Activated CD4-positive, alpha-beta memory T cell treated with anti-CD3 and anti-CD28 coated beads for 36 hours (primary cell): ENCODE measurements around the gene HCN2. TPM values are rescaled to one million over a fixed set of nuclear protein-coding genes. Genes with fewer than 3 reads are reported as not detected.
"Not testable (repeated sequence)": the region's sequence is repeated elsewhere in the genome, so short reads cannot be mapped to it uniquely, and the experiment has no call there.

ENCODE experiments used
- CTCF ChIA-PET: fragments of 350-600 bp; sonication (Branson Sonifier 250); formaldehyde crosslinking; loops from one replicate; lab custom pipeline; 2021; ENCODE audit warnings: antibody characterized with exemption, inconsistent platforms; lab: Charles Lee
- POLR2A ChIA-PET: fragments of 350-600 bp; sonication (Branson Sonifier 250); formaldehyde crosslinking; loops from one replicate; lab custom pipeline; 2021; ENCODE audit warnings: antibody characterized with exemption; lab: Charles Lee
- DNase-seq: peaks from one replicate; pipeline ENCODE4 v3.0.0-alpha.2; 2020
- H3K27ac Mint-ChIP-seq: one replicate; pipeline ENCODE4 v1.8.0; 2021; ENCODE audit warnings: mixed read lengths
- H3K27me3 Mint-ChIP-seq: one replicate; pipeline ENCODE4 v1.8.0; 2021; ENCODE audit warnings: mixed read lengths
- H3K36me3 Mint-ChIP-seq: one replicate; pipeline ENCODE4 v1.8.0; 2021; ENCODE audit warnings: mixed read lengths
- H3K4me1 Mint-ChIP-seq: one replicate; pipeline ENCODE4 v1.8.0; 2021; ENCODE audit warnings: low read depth, mixed read lengths
- H3K4me3 Mint-ChIP-seq: one replicate; pipeline ENCODE4 v1.8.0; 2021; ENCODE audit warnings: mild to moderate bottlenecking, mixed read lengths
- H3K9me3 Mint-ChIP-seq: one replicate; pipeline ENCODE4 v1.8.0; 2021; ENCODE audit warnings: mixed read lengths
- intact Hi-C: fragments of 100-400 bp; cut with micrococcal nuclease; formaldehyde crosslinking; loops from one replicate; pipeline ENCODE4 v1.15.1; 2023
- total RNA-seq, 2 experiments: library from RNA; stranded (reverse); gene quantifications; one replicate each; pipeline ENCODE4 v1.2.3, GENCODE V29; 2021

HCN2 gene
- total RNA-seq, 2 experiments from 2014 or later, result 1.00 to 1.0 TPM

GRCh38 chr19:619286-620002 is 29.8 kb downstream of the HCN2 start:
- Mint-ChIP-seq H3K4me1 (peaks cover 3% of the 10 kb centered on the region), H3K27me3 (no peaks in the 10 kb centered on the region), H3K4me3 (no peak overlapping the region), H3K9me3 (no peaks in the 10 kb centered on the region), H3K27ac (no peak overlapping the region), H3K36me3 (peaks cover 21% of the 10 kb centered on the region)
- ChIA-PET POLR2A (no interaction called here), CTCF (no interaction called here)
- intact Hi-C loops, result no loop called here
- DNase-seq, result no peak

- ChIA-PET CTCF (no interaction called here), POLR2A (no interaction called here)
- H3K9me3 Mint-ChIP-seq, result no peaks in the 10 kb centered on the region
Observed at GRCh38 chr19:620166-620862, 30.6 kb downstream of the HCN2 start.

GRCh38 chr19:621191-621590 is 31.5 kb downstream of the HCN2 start:
- CTCF ChIA-PET, H3K9me3 Mint-ChIP-seq, H3K4me3 Mint-ChIP-seq, DNase-seq, POLR2A ChIA-PET, intact Hi-C loops, H3K27me3 Mint-ChIP-seq, H3K4me1 Mint-ChIP-seq, H3K27ac Mint-ChIP-seq: not testable (repeated sequence)
- peaks cover 13% of the 10 kb centered on the region for H3K36me3 Mint-ChIP-seq

More at GRCh38 chr19:620166-620862, 30.6 kb downstream of the HCN2 start:
- Mint-ChIP-seq H3K27me3 (no peaks in the 10 kb centered on the region), H3K27ac (no peak overlapping the region), H3K36me3 (peaks cover 15% of the 10 kb centered on the region), H3K4me1 (peaks cover 3% of the 10 kb centered on the region), H3K4me3 (no peak overlapping the region)
- intact Hi-C loops, result no loop called here
- no peak for DNase-seq

GRCh38 chr19:621819-622218 is 32.1 kb downstream of the HCN2 start:
- DNase-seq, result no peak
- Mint-ChIP-seq H3K9me3 (no peaks in the 10 kb centered on the region), H3K27ac (no peak overlapping the region), H3K36me3 (peaks cover 14% of the 10 kb centered on the region), H3K27me3 (no peaks in the 10 kb centered on the region), H3K4me3 (no peak overlapping the region), H3K4me1 (no peaks in the 10 kb centered on the region)
- intact Hi-C loops, result no loop called here
- POLR2A ChIA-PET, result no interaction called here
- CTCF ChIA-PET, result no interaction called here

GRCh38 chr19:622666-623065 is 33.0 kb downstream of the HCN2 start:
- no peak overlapping the region for H3K27ac Mint-ChIP-seq
- no peaks in the 10 kb centered on the region for H3K9me3 Mint-ChIP-seq
- no peak overlapping the region for H3K4me3 Mint-ChIP-seq
- ChIA-PET POLR2A (no interaction called here), CTCF (interaction anchor here (0.5 kb wide), 1 partner anchor 37 kb away, joined by 3 read pairs; no protein-coding TSS in a partner anchor)
- no peaks in the 10 kb centered on the region for H3K27me3 Mint-ChIP-seq
- no peaks in the 10 kb centered on the region for H3K4me1 Mint-ChIP-seq
- H3K36me3 Mint-ChIP-seq, result peaks cover 11% of the 10 kb centered on the region
- intact Hi-C loops, result no loop called here
- no peak for DNase-seq

GRCh38 chr19:623175-623916 is 33.7 kb downstream of the HCN2 start:
- Mint-ChIP-seq H3K27ac (no peak overlapping the region), H3K27me3 (no peaks in the 10 kb centered on the region), H3K4me1 (no peaks in the 10 kb centered on the region), H3K36me3 (peaks cover 14% of the 10 kb centered on the region), H3K9me3 (no peaks in the 10 kb centered on the region), H3K4me3 (no peak overlapping the region)
- ChIA-PET POLR2A (no interaction called here), CTCF (interaction anchor here (0.5 kb wide), 1 partner anchor 36 kb away, joined by 3 read pairs; no protein-coding TSS in a partner anchor)
- intact Hi-C loops, result no loop called here
- DNase-seq, result no peak

GRCh38 chr19:623974-624373 is 34.3 kb downstream of the HCN2 start:
- no peaks in the 10 kb centered on the region for H3K27me3 Mint-ChIP-seq
- CTCF ChIA-PET, result no interaction called here
- intact Hi-C loops, result no loop called here

GRCh38 chr19:624433-625109 is 34.9 kb downstream of the HCN2 start:
- ChIA-PET POLR2A (no interaction called here), CTCF (interaction anchor here (4.9 kb wide), 1 partner anchor 40 kb away, joined by 22 read pairs; no protein-coding TSS in a partner anchor)
- no peaks in the 10 kb centered on the region for H3K9me3 Mint-ChIP-seq
- no peak overlapping the region for H3K27ac Mint-ChIP-seq
- no peak for DNase-seq
- no peaks in the 10 kb centered on the region for H3K27me3 Mint-ChIP-seq
- intact Hi-C loops, result no loop called here
- no peak overlapping the region for H3K4me3 Mint-ChIP-seq
- H3K36me3 Mint-ChIP-seq, result peaks cover 19% of the 10 kb centered on the region
- H3K4me1 Mint-ChIP-seq, result peaks cover 3% of the 10 kb centered on the region

More at GRCh38 chr19:623974-624373, 34.3 kb downstream of the HCN2 start:
- Mint-ChIP-seq H3K4me3 (no peak overlapping the region), H3K9me3 (no peaks in the 10 kb centered on the region), H3K36me3 (peaks cover 16% of the 10 kb centered on the region), H3K4me1 (peaks cover 2% of the 10 kb centered on the region), H3K27ac (no peak overlapping the region)
- no peak for DNase-seq
- POLR2A ChIA-PET, result no interaction called here

GRCh38 chr19:625257-625656 is 35.6 kb downstream of the HCN2 start:
- no peaks in the 10 kb centered on the region for H3K9me3 Mint-ChIP-seq
- H3K4me3 Mint-ChIP-seq, result no peak overlapping the region

GRCh38 chr19:626566-626965 is 36.9 kb downstream of the HCN2 start:
- ChIA-PET CTCF (interaction anchor here (1.1 to 4.9 kb wide), 2 partner anchors 42 to 94 kb away, joined by 3 to 22 read pairs; no protein-coding TSS in a partner anchor), POLR2A (interaction anchor here (0.6 to 1.1 kb wide), 3 partner anchors 10 to 42 kb away, joined by 3 read pairs; no protein-coding TSS in a partner anchor)
- H3K36me3 Mint-ChIP-seq, result peaks cover 30% of the 10 kb centered on the region
- H3K27me3 Mint-ChIP-seq, H3K4me3 Mint-ChIP-seq, H3K27ac Mint-ChIP-seq, DNase-seq, intact Hi-C loops, H3K9me3 Mint-ChIP-seq: not testable (repeated sequence)
- H3K4me1 Mint-ChIP-seq, result peaks cover 16% of the 10 kb centered on the region

More at GRCh38 chr19:625257-625656, 35.6 kb downstream of the HCN2 start:
- POLR2A ChIA-PET, result no interaction called here
- Mint-ChIP-seq H3K27ac (no peak overlapping the region), H3K4me1 (peaks cover 8% of the 10 kb centered on the region), H3K36me3 (peaks cover 24% of the 10 kb centered on the region), H3K27me3 (no peaks in the 10 kb centered on the region)
- intact Hi-C loops, result no loop called here
- CTCF ChIA-PET, result interaction anchor here (1.1 to 4.9 kb wide), 2 partner anchors 41 to 93 kb away, joined by 3 to 22 read pairs; no protein-coding TSS in a partner anchor
- no peak for DNase-seq

- CTCF ChIA-PET, result interaction anchor here (0.7 to 4.9 kb wide), 2 partner anchors 17 to 44 kb away, joined by 3 to 22 read pairs; no protein-coding TSS in a partner anchor
- peaks cover 38% of the 10 kb centered on the region for H3K36me3 Mint-ChIP-seq
Observed at GRCh38 chr19:628168-628567, 38.5 kb downstream of the HCN2 start.

More at GRCh38 chr19:628168-628567, 38.5 kb downstream of the HCN2 start:
- DNase-seq, result peak; percentile 33
- intact Hi-C loops, result no loop called here
- Mint-ChIP-seq H3K27me3 (no peaks in the 10 kb centered on the region), H3K9me3 (no peaks in the 10 kb centered on the region), H3K4me3 (no peak overlapping the region), H3K4me1 (peaks cover 25% of the 10 kb centered on the region), H3K27ac (no peak overlapping the region)
- POLR2A ChIA-PET, result no interaction called here
